PC-9 (cell line): ENCODE results near the gene BIK. TPM values are rescaled to one million over a fixed set of nuclear protein-coding genes. Genes with fewer than 3 reads are reported as not detected.

Experiments used
- BruUV-seq: library from RNA; stranded (reverse); fragments of 400-500 nt; replicated peaks from 2 replicates; lab custom pipeline; 2021; lab: Mats Ljungman, UMichigan
- CTCF ChIA-PET: fragments of 300-600 bp; sonication (Branson Sonifier 250); formaldehyde crosslinking; loops from one replicate; lab custom pipeline; 2022; ENCODE audit warnings: antibody characterized with exemption; lab: Charles Lee
- POLR2A ChIA-PET: fragments of 300-600 bp; sonication (Branson Sonifier 250); formaldehyde crosslinking; loops from one replicate; lab custom pipeline; 2022; ENCODE audit warnings: antibody characterized with exemption; ENCODE audit not compliant: unreplicated experiment; lab: Charles Lee
- DNase-seq, 2 experiments: peaks; one replicate each; pipeline versions ENCODE4 v3.0.0 to v3.0.0-alpha.2; 2015 to 2022; ENCODE audit warnings: mixed read lengths in 1 of 2
- H2AFZ ChIP-seq: fragments of 200-600 bp; sonication (generic); 2 replicates; pipeline ENCODE4 v1.8.1; 2017; ENCODE audit warnings: antibody characterized with exemption
- H3F3A ChIP-seq: fragments of 200-600 bp; sonication (generic); 2 replicates; pipeline ENCODE4 v1.8.1; 2017; ENCODE audit warnings: antibody characterized with exemption, mild to moderate bottlenecking, low read depth; ENCODE audit not compliant: insufficient read depth
- H3K27ac ChIP-seq: fragments of 200-600 bp; sonication (generic); 2 replicates; pipeline ENCODE4 v1.6.1; 2016; ENCODE audit warnings: mixed run types
- H3K27me3 ChIP-seq: fragments of 200-600 bp; sonication (generic); 2 replicates; pipeline ENCODE4 v1.6.1; 2016; ENCODE audit warnings: low read depth, mixed run types; ENCODE audit not compliant: insufficient read depth
- H3K36me3 ChIP-seq: fragments of 200-600 bp; sonication (generic); 2 replicates; pipeline ENCODE4 v1.6.1; 2016; ENCODE audit warnings: low read depth, mixed run types
- H3K4me1 ChIP-seq: fragments of 200-600 bp; sonication (generic); replicated peaks from 2 replicates; pipeline ENCODE4 v1.6.1; 2016; ENCODE audit warnings: mixed run types; ENCODE audit not compliant: insufficient read depth
- H3K4me2 ChIP-seq: fragments of 200-600 bp; sonication (generic); 2 replicates; pipeline ENCODE4 v1.6.1; 2017; ENCODE audit warnings: mixed run types
- H3K4me3 ChIP-seq: fragments of 200-600 bp; sonication (generic); 2 replicates; pipeline ENCODE4 v1.6.1; 2016; ENCODE audit warnings: mixed run types
- H3K79me2 ChIP-seq: fragments of 200-600 bp; sonication (generic); 2 replicates; pipeline ENCODE4 v1.6.1; 2017; ENCODE audit warnings: low read depth, mixed run types
- H3K9me2 ChIP-seq: fragments of 200-600 bp; sonication (generic); 2 replicates; pipeline ENCODE4 v1.8.1; 2017; ENCODE audit warnings: mild to moderate bottlenecking; ENCODE audit not compliant: insufficient read depth
- H3K9me3 ChIP-seq: fragments of 200-600 bp; sonication (generic); 2 replicates; pipeline ENCODE4 v1.8.1; 2016; ENCODE audit warnings: low read depth; ENCODE audit not compliant: insufficient read depth
- H4K20me1 ChIP-seq: fragments of 200-600 bp; sonication (generic); 2 replicates; pipeline ENCODE4 v1.8.1; 2017; ENCODE audit not compliant: insufficient read depth
- CTCF ChIP-seq: fragments of 200-600 bp; sonication (generic); conservative IDR thresholded peaks from 2 replicates; pipeline ENCODE4 v1.6.1; 2017; ENCODE audit warnings: mixed run types, antibody characterized with exemption, mild to moderate bottlenecking, moderate library complexity
- EZH2 ChIP-seq: fragments of 200-600 bp; sonication (generic); IDR thresholded peaks from 2 replicates; pipeline ENCODE4 v1.8.0; 2017; ENCODE audit warnings: antibody characterized with exemption, low read depth
- intact Hi-C: fragments of 100-400 bp; cut with micrococcal nuclease; formaldehyde crosslinking; loops from one replicate; pipeline ENCODE4 v1.10.0; 2022; ENCODE audit not compliant: unreplicated experiment
- total RNA-seq: library from RNA; stranded (reverse); gene quantifications from 2 replicates; pipeline ENCODE4 v1.2.3, GENCODE V29; 2021

The BIK gene
- total RNA-seq, 1 experiment from 2014 or later, result 10.6 TPM

GRCh38 chr22:43133401-43133800 is 22.9 kb downstream of the BIK start:
- TF ChIP-seq CTCF (no peak), EZH2 (no peak)
- Histone ChIP-seq H3F3A (peaks cover 42% of the 10 kb centered on the region; the same call in 1 of the 2 replicates), H3K79me2 (peaks cover 4% of the 10 kb centered on the region), H3K27ac (no peak overlapping the region), H4K20me1 (peaks cover 31% of the 10 kb centered on the region), H3K4me2 (no peak overlapping the region), H3K27me3 (no peaks in the 10 kb centered on the region), H3K9me3 (no peaks in the 10 kb centered on the region), H2AFZ (no peak overlapping the region), H3K36me3 (peaks cover 25% of the 10 kb centered on the region), H3K9me2 (no peaks in the 10 kb centered on the region), H3K4me1 (peaks cover 17% of the 10 kb centered on the region), H3K4me3 (no peak overlapping the region)
- ChIA-PET CTCF (no interaction called here), POLR2A (no interaction called here)
- BruUV-seq, result no TSS peak
- intact Hi-C loops, result no loop called here
- no peak for DNase-seq

- intact Hi-C loops, result no loop called here
- CTCF ChIA-PET, result interaction anchor here (0.7 kb wide), 1 partner anchor 155 kb away, joined by 9 read pairs; no protein-coding TSS in a partner anchor
- Histone ChIP-seq H3K27ac (no peak overlapping the region), H3K36me3 (peaks cover 33% of the 10 kb centered on the region), H2AFZ (no peak overlapping the region), H3K9me3 (no peaks in the 10 kb centered on the region), H4K20me1 (peaks cover 30% of the 10 kb centered on the region), H3K4me2 (no peak overlapping the region), H3K9me2 (no peaks in the 10 kb centered on the region), H3K4me1 (peaks cover 5% of the 10 kb centered on the region), H3K79me2 (peaks cover 12% of the 10 kb centered on the region; the same call in 1 of the 2 replicates), H3K4me3 (no peak overlapping the region), H3K27me3 (no peaks in the 10 kb centered on the region), H3F3A (peaks cover 30% of the 10 kb centered on the region; the same call in 1 of the 2 replicates)
- POLR2A ChIA-PET, result no interaction called here
- DNase-seq, result peak in 1 of 2 experiments; percentile 10
- TF ChIP-seq EZH2 (no peak), CTCF (no peak)
- no TSS peak for BruUV-seq
Observed at GRCh38 chr22:43134553-43134952, 24.0 kb downstream of the BIK start.

- H3F3A ChIP-seq, result peaks cover 24% of the 10 kb centered on the region; the same call in 1 of the 2 replicates
- H3K9me2 ChIP-seq, result no peaks in the 10 kb centered on the region
- TF ChIP-seq EZH2, result no peak
- TF ChIP-seq CTCF, result no peak
- no peak overlapping the region for H3K27ac ChIP-seq
- ChIA-PET POLR2A (no interaction called here), CTCF (no interaction called here)
- DNase-seq, result peak in 1 of 2 experiments; percentile 34
- intact Hi-C loops, result no loop called here
- H3K36me3 ChIP-seq, result peaks cover 44% of the 10 kb centered on the region
- no peaks in the 10 kb centered on the region for H3K27me3 ChIP-seq
- no peak overlapping the region for H2AFZ ChIP-seq
- BruUV-seq, result no TSS peak
- peaks cover 22% of the 10 kb centered on the region for H3K79me2 ChIP-seq
- H3K9me3 ChIP-seq, result no peaks in the 10 kb centered on the region
- peaks cover 29% of the 10 kb centered on the region for H4K20me1 ChIP-seq
- no peak overlapping the region for H3K4me3 ChIP-seq
- H3K4me2 ChIP-seq, result no peak overlapping the region
- H3K4me1 ChIP-seq, result no peaks in the 10 kb centered on the region
Observed at GRCh38 chr22:43135565-43135964, 25.0 kb downstream of the BIK start.
